GM18909 (cell line): Measurements from ENCODE around the gene TMPRSS5.

Source experiments
- ATAC-seq: cut with Tn5 transposase; IDR thresholded peaks from one replicate; pipeline ENCODE4 v1.9.1; 2021; ENCODE audit warnings: mild to moderate bottlenecking; ENCODE audit not compliant: unreplicated experiment, poor library complexity

TMPRSS5 gene

DNA sequence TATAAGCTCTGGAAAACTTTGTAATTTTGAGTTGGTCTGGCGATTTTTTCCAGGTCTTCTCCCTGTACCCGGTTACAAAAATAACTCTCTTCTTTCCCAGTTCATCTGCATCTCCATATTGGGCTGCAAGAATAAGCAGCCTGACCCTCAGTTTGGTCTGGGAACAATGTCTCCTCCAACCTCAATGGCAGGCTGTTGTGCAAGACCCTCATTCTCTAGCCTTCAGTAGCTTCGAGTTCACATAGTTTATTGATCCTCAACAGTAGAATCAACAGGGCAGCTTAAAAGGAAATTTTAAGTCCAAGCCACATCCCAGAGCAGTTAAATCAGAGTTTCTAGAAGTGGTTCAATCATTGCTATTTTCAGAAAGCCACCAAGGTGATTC is 35.3 kb downstream of the TMPRSS5 start:
- ATAC-seq: no peak

DNA sequence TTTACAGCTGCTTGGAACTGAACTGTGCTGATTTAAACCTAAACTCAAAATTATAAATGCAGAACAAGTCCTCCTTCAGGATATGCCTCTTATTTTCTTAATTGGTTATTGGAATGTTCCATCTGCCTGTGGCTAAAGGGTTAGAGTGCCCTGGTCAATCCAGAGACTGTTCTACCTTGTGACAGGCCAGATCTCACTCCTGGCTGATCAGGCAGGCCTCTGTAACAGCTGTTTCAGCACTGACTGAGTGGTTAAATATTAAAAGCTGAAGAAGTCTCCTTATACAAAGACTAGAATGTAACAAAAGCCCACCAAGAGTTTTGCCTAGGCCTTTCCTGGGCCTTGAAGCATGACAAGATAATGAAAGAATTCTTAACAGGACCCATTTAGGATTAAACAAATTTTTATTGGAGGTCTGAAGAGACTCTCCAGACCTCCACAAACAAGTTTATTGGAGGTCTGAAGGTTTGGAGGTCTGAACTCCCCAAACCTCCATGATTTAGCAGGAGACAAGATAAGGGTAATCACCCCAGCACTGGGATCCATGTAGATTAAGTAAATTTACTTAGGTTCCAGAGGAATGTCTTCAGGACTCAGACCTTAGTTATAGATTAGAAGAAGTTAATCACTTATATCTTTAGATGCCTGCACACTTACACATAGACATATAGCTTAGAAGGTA is 35.8 kb downstream of the TMPRSS5 start:
- no peak for ATAC-seq

DNA sequence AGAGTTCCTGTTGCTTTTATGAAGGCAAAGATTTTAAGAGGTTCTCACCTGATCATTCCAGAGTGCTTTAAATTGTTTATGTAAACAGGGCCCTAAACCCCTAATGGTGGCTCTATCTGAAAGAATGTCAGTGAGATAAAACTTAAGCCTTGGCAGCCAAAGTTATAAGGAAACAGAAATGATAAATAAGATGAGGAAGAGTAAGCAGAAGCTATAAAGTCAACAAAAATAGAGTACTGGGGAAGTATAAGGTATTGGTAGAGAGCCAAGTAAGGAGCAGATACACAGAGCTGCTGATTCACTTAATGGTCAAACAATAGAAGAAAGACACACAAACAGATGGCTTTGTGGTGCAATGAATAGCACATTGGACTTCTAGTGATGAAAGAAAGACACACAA is 37.9 kb downstream of the TMPRSS5 start:
- no peak for ATAC-seq

DNA sequence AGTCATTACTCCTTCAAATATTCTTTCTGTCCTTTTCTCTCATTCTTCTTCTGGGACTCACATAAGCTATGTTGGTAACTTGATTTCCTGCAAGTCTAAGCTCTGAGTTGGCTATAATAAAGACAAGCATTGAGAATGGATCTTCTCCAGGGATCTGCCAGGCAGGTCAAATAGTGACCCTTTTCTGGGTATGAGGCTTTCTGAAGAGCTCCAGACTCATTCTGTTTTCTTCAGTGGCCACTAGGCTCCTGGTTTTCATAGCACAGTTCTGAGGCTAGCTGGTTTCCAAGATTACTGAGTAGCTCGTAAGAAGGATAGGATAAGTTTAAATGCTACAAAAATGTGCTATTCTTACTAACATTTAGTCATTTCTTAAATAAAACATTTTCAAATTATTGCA is 38.3 kb downstream of the TMPRSS5 start:
- no peak for ATAC-seq

DNA sequence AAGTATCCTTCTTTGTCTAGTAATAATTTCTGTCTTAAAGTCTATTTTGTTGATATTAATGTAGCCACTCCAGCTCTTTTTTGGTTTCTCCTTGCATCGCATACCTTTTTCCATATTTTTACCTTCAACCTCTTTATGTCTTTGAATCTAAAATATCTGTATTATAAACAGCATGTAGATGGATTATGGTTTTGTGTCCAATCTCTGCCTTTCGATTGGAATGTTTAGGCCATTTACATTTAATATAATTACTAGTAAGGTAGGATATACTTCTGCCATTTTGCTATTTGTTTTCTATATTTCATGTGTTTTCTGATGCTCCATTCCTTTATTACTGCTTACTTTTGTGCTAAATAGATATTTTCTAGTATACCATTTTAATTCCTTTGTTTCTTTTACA is 39.5 kb downstream of the TMPRSS5 start:
- ATAC-seq: no peak

DNA sequence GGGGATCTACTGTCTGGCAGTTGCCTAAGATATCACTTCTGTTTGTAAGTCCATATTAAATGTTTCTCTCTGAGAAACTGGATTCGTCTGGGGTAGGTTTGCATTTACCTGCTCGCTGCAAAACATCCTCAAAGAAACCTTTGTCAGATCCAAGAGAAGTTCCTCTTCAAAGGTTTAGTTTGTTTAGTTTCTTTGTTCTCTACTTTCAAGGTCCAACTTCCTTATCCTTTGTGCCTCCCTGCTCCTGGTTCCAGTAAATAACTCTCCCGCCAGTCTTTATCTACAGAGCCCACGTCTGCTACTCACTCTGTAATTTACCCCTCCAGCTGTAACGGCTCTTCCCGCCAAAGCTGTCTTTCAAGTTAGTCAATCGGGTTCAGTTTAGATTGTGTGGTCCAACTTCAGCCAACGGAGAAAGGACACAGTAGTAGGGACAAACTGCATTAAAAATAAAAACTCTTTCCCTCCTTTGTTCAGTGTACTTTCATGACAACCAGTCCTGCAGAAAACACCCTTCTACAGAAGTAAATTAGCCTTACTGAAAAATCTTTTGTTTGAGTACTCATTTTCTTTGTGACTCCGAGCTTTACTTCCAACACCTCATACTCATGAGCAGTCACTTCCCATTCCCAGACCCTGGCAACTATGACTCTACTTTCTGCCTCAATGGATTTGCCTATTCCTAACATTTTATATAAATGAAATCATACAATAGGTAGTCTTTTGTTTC is 41.0 kb downstream of the TMPRSS5 start:
- no peak for ATAC-seq

DNA sequence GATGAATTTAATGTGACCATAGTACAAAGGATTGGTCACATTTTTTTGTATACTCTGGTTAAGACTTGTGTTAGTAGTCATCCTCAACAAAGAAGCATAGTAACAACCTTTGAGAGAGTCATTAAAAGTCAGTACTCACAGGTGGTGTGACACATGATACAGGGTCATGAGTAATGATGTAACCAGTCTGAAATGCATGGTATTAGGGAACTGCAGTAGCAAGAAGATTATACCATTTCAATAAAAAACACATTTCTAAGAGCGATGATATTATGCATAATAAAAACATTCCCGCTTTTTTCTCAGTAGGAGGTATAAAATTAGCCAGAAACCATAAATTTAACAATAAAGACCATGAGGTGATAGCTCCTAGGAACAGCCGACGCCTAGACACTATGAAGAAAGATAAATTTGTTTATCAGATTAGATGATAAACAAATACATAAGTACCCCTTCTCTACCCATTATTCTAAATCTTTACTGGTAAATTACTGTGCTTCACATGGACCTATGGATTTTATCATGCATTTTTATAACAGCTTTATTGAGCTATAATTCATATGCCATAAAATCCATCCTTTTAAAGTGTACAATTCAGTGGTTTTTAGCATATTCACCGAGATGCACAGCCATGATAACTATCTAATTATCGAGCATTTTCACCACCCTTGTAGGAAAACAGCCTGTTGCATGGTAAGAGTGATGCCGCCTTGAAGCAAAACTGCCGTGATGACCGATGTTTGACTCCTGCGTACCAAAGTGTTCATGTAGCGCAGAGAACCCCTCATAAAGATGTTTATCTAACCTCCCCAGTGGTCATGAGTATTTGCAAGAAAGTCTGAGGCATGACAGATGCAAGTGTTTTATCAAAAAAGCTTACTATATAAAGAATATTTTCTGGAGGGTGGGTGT is 41.8 kb downstream of the TMPRSS5 start:
- no peak for ATAC-seq

DNA sequence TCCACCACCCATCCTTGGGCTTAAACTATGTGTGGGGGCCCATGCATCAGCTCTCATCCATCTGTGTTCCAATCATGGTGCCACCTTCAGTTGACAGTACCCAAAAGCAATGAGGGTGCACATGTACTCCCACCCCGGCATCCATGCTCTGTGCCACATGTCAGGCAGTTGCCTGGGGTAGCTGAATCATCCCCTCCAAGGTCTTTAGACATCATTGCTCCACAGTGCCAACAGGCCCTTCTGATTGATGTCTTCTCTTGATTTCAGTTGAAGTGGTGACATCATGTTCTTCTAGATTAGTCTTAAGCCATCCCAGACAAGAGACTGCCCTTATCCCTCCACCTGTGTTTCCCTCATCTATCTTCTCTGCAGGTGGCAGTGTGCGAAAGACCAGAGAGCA is 42.5 kb downstream of the TMPRSS5 start:
- no peak for ATAC-seq

DNA sequence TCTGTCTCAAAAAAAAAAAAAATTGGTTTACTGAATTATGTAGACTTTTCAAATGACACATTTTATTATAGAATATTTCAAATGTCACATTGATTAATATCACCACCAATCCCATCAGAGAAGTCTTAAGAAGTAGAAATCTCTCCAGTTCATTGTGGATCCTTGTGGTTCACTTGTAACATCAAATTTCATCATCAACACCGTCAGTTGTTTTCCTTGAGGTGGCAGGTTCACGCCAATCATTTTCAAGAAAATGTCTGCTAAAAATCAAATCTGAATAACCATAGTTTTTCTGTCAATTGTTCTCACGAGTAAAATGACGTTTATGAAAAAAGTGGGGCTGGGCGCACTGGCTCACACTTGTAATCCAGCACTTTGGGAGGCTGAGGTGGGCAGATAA is 50.3 kb downstream of the TMPRSS5 start:
- ATAC-seq: no peak

DNA sequence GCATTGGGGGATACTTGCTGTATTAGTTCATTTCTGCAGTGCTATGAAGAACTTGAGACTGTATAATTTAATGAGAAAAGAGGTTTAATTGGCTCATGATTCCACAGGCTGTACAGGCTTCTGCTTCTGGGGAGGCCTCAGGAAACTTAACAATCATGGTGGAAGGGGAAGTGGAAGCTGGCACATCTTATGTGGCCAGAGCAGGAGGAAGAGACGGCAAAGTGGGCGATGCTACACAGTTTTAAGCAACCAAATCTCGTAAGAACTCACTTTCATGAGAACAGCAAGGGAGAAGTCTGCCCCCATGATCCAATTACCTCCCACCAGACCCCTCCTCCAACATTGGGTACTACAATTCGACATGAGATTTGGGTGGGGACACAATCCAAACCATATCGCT is 55.1 kb downstream of the TMPRSS5 start:
- no peak for ATAC-seq

DNA sequence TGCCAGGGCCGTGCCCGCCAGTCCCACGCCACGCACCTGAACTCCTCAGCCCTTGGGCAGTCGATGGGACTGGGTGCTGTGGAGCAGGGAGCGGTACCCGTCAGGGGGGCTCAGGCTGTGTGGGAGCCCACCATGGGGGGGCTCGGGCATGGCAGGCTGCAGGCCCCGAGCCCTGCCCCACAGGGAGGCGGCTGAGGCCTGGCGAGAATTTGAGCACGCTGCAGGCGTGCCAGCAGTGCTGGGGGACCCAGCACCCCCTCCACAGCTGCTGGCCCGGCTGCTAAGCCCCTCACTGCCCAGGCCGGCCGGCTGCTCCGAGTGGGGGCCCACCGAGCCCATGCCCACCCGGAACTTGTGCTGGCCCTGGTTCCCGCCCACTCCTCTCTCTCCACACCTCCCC is 56.8 kb downstream of the TMPRSS5 start:
- no peak for ATAC-seq

DNA sequence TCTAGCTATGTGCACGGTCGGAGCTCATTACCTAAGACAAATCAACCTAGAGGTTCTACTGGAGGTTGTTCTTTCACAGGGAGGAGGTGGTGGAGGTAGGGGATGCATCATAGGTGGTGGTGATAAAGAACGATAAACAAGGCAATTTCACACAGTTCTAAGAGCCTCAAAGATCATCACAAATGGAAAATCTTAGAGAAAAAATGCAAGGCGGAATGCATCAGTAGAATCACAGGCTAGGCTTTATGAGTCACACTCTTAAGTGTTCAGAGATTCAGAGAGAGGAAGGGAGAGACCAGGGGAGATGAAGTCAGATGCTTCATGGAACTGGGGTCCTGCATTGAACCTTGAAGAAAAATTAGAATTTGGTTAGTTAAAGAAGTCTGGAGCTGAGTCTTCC is 58.3 kb downstream of the TMPRSS5 start:
- ATAC-seq: no peak

DNA sequence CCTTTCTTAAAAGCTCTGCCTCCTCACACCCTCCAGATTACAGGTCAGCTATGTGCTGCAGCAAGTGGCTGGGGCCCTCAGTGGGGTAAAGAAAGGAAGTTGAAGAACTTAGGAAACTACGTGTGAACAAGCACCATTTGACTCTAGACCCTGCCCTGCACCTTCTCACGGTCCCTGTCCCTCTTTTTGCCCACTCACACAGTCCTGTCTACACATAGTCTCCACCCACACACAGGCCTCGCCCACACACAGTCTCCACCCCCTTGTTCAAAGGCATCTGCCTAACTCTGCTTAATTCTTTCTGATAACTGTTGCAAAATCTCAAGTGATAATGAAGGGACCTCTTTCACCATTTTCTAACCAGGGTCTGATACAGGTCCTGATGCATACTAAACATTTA is 59.0 kb downstream of the TMPRSS5 start:
- ATAC-seq: no peak

DNA sequence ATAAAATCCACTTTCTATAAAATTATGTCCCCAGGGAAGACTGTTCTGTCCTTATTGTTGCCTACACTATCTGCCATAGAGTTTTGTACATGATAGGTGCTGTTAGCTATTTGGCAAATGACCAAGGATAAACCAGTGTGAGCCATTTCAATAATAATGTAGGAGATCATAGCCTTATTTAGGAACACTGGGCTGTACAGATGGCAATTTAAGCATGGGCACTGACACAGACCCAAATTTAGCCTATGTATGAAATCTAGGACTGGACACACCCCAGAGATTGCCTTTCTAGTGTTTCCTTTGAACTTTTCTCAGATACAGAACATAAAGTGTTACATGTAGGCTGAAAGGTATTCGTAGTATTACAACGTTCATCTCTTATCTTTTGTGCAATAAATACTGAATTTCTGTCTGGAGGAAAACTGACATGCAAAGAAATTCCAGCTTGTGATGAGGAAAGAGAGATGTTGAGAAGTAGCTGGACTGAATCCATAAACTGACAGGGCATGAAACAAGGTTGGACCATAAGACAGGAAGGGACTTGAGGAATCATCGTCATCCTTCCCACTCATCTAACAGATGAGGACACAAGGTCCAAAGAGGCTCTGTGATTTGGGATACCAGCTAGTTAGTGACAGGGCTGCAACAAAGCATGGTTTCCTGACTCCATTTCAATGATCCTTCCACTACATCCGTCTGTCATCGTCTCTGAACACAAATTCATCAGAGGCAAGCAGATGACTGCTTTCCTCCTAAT is 60.3 kb downstream of the TMPRSS5 start:
- ATAC-seq: no peak

DNA sequence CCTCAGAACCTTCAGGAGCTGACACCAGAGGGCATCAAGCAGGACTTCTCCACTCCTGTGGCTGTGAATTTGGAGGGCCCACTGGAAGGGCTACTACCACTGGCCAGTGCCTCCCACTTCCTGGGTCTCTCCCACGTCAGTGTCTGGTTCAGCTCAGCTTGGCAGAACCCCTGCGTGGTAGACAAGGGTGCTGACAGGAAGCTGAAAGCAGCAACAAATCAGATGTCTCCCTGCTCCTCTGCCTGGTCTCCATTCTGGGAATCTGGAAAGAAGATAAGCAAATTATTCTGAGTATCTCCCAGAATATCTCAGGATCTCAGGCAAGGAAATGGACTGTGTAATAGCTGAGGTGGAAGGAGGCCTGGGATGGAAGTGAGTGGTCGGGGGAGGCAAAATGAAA is 61.5 kb downstream of the TMPRSS5 start:
- no peak for ATAC-seq

DNA sequence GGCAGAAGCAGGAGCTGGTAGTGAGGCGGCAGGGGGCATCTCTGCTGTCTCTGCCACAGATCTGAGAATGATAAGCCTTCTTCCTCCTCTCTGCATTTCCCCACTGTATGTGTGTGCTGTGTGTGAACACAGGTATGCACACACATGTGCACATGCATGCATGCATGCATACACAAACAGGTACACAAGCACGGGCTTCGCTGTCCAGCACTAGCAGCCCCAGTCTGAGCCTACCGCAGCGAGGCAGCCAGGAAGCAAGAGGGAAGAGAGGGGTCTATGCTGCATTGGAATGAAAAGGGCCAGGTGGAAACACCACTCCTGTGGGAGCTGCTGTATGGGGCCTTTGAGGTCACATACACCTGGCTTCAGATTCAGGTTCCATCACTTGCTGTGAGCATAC is 62.4 kb downstream of the TMPRSS5 start:
- ATAC-seq: no peak

DNA sequence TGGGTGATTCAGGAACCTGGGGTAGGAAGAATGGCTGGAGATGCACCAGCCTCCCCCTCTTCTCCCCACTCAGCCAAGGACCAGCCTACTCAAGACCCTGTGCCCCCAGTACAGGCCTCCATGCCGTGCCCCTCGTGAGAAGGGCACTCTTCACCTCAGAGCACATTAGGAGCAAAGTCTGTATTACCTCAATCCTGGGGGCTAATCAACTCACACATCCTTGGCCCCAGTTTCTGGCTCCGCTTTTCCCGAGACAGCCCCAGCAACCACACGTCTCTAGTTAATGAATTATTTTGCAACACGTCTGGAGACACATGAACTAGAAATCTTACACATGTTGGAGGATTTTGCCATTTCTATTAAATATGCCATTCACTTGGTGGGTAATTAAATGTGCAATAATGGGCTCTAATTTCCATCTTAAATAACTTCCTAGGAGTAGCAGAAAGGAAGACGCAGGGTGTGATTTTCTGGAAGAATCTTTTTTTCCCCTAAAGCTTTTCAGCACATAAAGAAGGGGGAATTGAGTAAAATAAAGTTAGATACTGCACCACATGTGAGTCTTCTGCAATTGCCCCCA is 63.0 kb downstream of the TMPRSS5 start:
- no peak for ATAC-seq

DNA sequence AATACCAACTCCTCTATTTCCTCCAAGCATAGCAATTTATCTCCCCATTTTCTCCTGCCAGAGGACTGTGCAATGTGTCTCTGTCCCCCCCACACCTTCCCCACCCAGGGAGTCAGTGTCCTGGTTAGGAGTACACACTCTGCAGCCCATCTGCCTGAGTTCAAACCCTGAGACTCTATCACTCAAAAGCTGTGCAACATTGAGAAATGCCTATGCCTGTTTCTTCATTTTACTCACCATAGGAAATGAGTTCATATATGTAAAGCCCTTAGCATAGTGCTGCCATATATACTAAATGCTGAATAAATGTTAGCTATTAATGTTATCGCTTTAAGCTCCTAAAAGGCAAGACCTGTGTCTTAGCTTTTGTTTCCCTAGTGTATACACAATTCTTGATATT is 64.0 kb downstream of the TMPRSS5 start:
- no peak for ATAC-seq

DNA sequence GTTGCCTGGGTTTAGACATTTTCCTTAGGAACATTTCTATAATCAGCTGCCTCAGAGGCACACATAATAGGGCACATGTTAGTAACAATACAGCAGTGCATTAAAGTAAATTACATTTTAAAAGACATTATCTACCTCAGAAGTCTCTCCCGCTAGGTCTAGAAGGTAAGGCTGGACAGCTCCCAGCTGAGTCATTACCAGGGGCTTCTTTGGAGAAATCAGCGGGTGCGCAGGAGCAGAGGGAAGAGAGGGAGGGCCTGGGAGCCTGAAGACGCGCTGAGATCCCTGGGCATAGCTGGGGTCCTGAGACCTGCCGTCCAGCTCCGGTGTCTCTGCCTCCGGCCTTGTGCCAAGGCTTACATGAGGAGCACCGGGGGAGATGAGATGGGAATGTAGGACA is 67.7 kb downstream of the TMPRSS5 start:
- ATAC-seq: no peak

DNA sequence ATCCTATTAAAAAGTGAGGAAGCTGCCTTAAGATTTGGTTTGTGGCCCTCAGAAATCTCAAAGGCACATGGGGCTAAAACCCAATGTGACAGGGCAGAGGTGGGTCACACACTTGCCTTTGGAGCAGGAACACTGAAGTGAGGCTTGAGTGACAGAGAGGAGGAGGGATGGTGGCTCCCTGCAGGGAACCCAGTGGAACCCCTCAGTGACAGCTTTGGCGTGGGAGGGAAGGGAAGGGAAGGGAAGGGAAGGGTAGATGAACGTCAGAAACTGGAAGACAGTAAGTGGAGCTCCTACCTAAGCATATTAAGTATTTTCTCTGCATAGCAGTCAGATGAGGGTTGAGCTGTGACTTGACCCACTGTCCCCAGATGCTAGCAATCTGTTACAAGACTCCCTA is 68.5 kb downstream of the TMPRSS5 start:
- ATAC-seq: no peak
